Activated naive CD8-positive, alpha-beta T cell treated with anti-CD3 and anti-CD28 coated beads, Interleukin-2, amount 50 U/mL, for 16 hours (primary cell): Measurements from ENCODE around the gene ANKEF1.
"Not testable (repeated sequence)": the region's sequence is repeated elsewhere in the genome, so short reads cannot be mapped to it uniquely, and the experiment has no call there.

ENCODE experiments used
- DNase-seq: peaks from one replicate; pipeline ENCODE4 v3.0.0-alpha.2; 2020; ENCODE audit warnings: low read depth, low spot score

ANKEF1 gene

GRCh38 chr20:10032269-10032668 is 2.5 kb upstream of the ANKEF1 start:
- DNase-seq, result not testable (repeated sequence)

GRCh38 chr20:10033905-10034650 is 709 bp upstream of the ANKEF1 start:
- DNase-seq, result no peak

GRCh38 chr20:10036321-10036720 is 1.5 kb downstream of the ANKEF1 start:
- not testable (repeated sequence) for DNase-seq

GRCh38 chr20:10040070-10040975 is 5.5 kb downstream of the ANKEF1 start:
- DNase-seq, result no peak

GRCh38 chr20:10042086-10042485 is 7.3 kb downstream of the ANKEF1 start:
- no peak for DNase-seq

- DNase-seq, result no peak
Measured at GRCh38 chr20:10047427-10047826, 12.6 kb downstream of the ANKEF1 start.

GRCh38 chr20:10051185-10051584 is 16.4 kb downstream of the ANKEF1 start:
- DNase-seq, result no peak

GRCh38 chr20:10059006-10059405 is 24.2 kb downstream of the ANKEF1 start:
- no peak for DNase-seq

- DNase-seq, result no peak
Measured at GRCh38 chr20:10060226-10060625, 25.4 kb downstream of the ANKEF1 start.

GRCh38 chr20:10061641-10062040 is 26.9 kb downstream of the ANKEF1 start:
- no peak for DNase-seq

GRCh38 chr20:10063482-10063881 is 28.7 kb downstream of the ANKEF1 start:
- no peak for DNase-seq

- DNase-seq, result no peak
Measured at GRCh38 chr20:10064611-10065010, 29.8 kb downstream of the ANKEF1 start.

- no peak for DNase-seq
Measured at GRCh38 chr20:10065154-10065833, 30.5 kb downstream of the ANKEF1 start.

GRCh38 chr20:10067321-10067720 is 32.5 kb downstream of the ANKEF1 start:
- no peak for DNase-seq

GRCh38 chr20:10074513-10074912 is 39.7 kb downstream of the ANKEF1 start:
- DNase-seq, result no peak

- DNase-seq, result no peak
Measured at GRCh38 chr20:10075606-10076005, 40.8 kb downstream of the ANKEF1 start.

- no peak for DNase-seq
Measured at GRCh38 chr20:10076126-10077080, 41.6 kb downstream of the ANKEF1 start.

GRCh38 chr20:10077081-10077471 is 42.3 kb downstream of the ANKEF1 start:
- no peak for DNase-seq

GRCh38 chr20:10077886-10078285 is 43.1 kb downstream of the ANKEF1 start:
- DNase-seq, result no peak

GRCh38 chr20:10078403-10078802 is 43.6 kb downstream of the ANKEF1 start:
- no peak for DNase-seq

GRCh38 chr20:10079964-10080363 is 45.2 kb downstream of the ANKEF1 start:
- DNase-seq, result no peak
